Neutrophil (primary cell): ENCODE results near the gene MAPKAPK2.

Experiments
- H3K27ac ChIP-seq: fragments of 200-600 bp; sonication (generic); 2 replicates; pipeline ENCODE4 v1.5.1; 2016; ENCODE audit warnings: mild to moderate bottlenecking, moderate library complexity
- H3K27me3 ChIP-seq: fragments of 200-600 bp; sonication (generic); 2 replicates; pipeline ENCODE4 v1.6.0; 2016; ENCODE audit warnings: mild to moderate bottlenecking
- H3K36me3 ChIP-seq: fragments of 200-600 bp; sonication (generic); 2 replicates; pipeline ENCODE4 v1.5.1; 2017
- H3K4me1 ChIP-seq, 2 experiments: fragments of 200-600 bp in 1 of 2; sonication (generic) in 1 of 2; 1 replicate in 1 of 2; 2 replicates in 1 of 2; pipeline versions ENCODE4 v1.5.1 to v1.6.1; 2013 to 2016; ENCODE audit warnings: low read depth in 1 of 2, low read length in 1 of 2, mild to moderate bottlenecking in 1 of 2, moderate library complexity in 1 of 2; ENCODE audit not compliant: control insufficient read depth in 1 of 2, insufficient read depth in 1 of 2
- H3K4me3 ChIP-seq, 2 experiments: fragments of 200-600 bp in 1 of 2; sonication (generic) in 1 of 2; 1 replicate in 1 of 2; 2 replicates in 1 of 2; pipeline ENCODE4 v1.5.1; 2013 to 2016; ENCODE audit warnings: low read depth in 1 of 2, low read length in 1 of 2, mild to moderate bottlenecking in 1 of 2, moderate library complexity in 1 of 2
- H3K9me3 ChIP-seq: fragments of 200-600 bp; sonication (generic); 2 replicates; pipeline ENCODE4 v1.5.1; 2016
- TF ChIP-seq, protein P1 (sequence below): fragments of 200-600 bp; sonication (generic); IDR thresholded peaks from 2 replicates; pipeline ENCODE4 v1.5.1; 2016; ENCODE audit warnings: antibody characterized with exemption

MAPKAPK2 gene

GRCh38 chr1:206714331-206715058 lies 29.8 kb downstream of the MAPKAPK2 start:
- TF ChIP-seq, protein P1, sequence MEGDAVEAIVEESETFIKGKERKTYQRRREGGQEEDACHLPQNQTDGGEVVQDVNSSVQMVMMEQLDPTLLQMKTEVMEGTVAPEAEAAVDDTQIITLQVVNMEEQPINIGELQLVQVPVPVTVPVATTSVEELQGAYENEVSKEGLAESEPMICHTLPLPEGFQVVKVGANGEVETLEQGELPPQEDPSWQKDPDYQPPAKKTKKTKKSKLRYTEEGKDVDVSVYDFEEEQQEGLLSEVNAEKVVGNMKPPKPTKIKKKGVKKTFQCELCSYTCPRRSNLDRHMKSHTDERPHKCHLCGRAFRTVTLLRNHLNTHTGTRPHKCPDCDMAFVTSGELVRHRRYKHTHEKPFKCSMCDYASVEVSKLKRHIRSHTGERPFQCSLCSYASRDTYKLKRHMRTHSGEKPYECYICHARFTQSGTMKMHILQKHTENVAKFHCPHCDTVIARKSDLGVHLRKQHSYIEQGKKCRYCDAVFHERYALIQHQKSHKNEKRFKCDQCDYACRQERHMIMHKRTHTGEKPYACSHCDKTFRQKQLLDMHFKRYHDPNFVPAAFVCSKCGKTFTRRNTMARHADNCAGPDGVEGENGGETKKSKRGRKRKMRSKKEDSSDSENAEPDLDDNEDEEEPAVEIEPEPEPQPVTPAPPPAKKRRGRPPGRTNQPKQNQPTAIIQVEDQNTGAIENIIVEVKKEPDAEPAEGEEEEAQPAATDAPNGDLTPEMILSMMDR: no peak
- no peaks in the 10 kb centered on the region for H3K9me3 ChIP-seq
- peaks cover 89 to 95% of the 10 kb centered on the region in 2 experiments for H3K4me1 ChIP-seq
- no peaks in the 10 kb centered on the region for H3K36me3 ChIP-seq
- H3K4me3 ChIP-seq: no peak overlapping the region
- H3K27ac ChIP-seq: peak overlapping the region; percentile 61
- H3K27me3 ChIP-seq: no peaks in the 10 kb centered on the region

DNA sequence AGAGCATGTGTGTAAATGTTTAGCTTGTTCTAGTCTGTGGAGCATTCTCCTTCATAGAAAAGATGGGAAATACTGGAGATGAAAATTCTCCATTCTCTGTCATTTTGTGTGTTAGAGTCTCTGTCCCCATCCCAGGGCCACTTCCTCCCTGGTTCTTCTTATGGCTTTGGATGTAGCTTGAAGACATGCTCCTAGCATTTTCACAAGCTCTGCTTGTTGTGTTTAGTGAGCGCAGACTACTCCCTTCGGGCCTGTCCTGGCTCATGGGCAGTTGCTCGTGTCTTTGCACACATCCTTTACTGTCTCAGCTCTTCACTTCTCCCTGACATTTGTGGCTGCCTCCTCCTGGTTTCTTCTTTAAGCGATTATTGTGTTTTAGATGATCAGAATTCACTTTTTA lies 30.4 kb downstream of the MAPKAPK2 start:
- no peaks in the 10 kb centered on the region for H3K36me3 ChIP-seq
- H3K4me1 ChIP-seq: peaks cover 84 to 95% of the 10 kb centered on the region in 2 experiments
- H3K4me3 ChIP-seq: no peak overlapping the region
- H3K9me3 ChIP-seq: no peaks in the 10 kb centered on the region
- TF ChIP-seq, protein P1: no peak
- no peaks in the 10 kb centered on the region for H3K27me3 ChIP-seq
- H3K27ac ChIP-seq: peak overlapping the region; percentile 61

- Histone ChIP-seq H3K27ac (peak overlapping the region; percentile 61), H3K27me3 (no peaks in the 10 kb centered on the region), H3K9me3 (no peaks in the 10 kb centered on the region), H3K36me3 (no peaks in the 10 kb centered on the region), H3K4me1 (peaks cover 79 to 95% of the 10 kb centered on the region in 2 experiments), H3K4me3 (peak overlapping the region in 1 of 2 experiments; percentile 12)
- TF ChIP-seq, protein P1: no peak
Measured at GRCh38 chr1:206715552-206716158, 30.9 kb downstream of the MAPKAPK2 start.

DNA sequence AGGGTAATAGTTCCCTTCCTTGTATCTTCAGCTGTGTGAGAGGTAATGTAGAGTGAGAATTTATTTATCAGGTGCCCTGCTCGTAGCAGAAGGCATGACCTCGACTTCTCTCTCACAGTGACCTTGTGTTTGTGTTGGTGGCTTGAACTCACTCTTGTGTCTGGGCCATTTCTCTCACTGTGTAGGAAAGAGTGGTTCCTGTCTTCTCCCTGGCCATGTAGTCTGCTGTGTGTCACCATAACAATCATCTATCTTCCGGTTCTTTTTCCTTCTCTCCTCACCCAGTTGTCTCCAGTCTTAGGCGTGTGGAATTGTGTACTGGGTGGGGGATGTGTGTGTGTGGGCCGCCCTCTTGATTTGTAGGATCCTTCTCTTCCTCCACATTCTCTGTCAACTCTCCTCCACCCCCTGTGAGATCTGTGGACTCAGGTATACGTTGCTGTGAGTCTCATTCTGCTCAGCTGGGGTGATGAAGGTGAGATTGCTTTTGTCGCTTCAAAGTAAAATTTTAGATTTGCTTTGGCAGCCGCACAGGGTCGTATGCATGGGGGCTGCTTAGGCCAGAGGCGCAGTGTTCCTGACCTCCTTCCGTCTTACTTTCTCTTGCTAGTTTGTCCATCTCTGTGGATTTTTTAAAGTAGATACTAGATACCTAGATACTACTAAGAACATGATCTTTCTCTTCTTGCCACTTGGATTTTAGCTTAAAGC lies 31.6 kb downstream of the MAPKAPK2 start:
- Histone ChIP-seq H3K36me3 (no peaks in the 10 kb centered on the region), H3K9me3 (no peaks in the 10 kb centered on the region), H3K27ac (peak overlapping the region; percentile 61), H3K4me3 (peak overlapping the region in 1 of 2 experiments; percentile 12), H3K27me3 (no peaks in the 10 kb centered on the region), H3K4me1 (peaks cover 74 to 96% of the 10 kb centered on the region in 2 experiments)
- TF ChIP-seq, protein P1: no peak

- H3K9me3 ChIP-seq: no peaks in the 10 kb centered on the region
- no peaks in the 10 kb centered on the region for H3K36me3 ChIP-seq
- H3K4me1 ChIP-seq: peaks cover 66 to 94% of the 10 kb centered on the region in 2 experiments
- TF ChIP-seq, protein P1: no peak
- H3K27me3 ChIP-seq: no peaks in the 10 kb centered on the region
- H3K4me3 ChIP-seq: no peak overlapping the region
- H3K27ac ChIP-seq: peak overlapping the region; percentile 61
Measured at GRCh38 chr1:206716870-206717673, 32.4 kb downstream of the MAPKAPK2 start.
